ENCODE data around the gene PCDHGA9.
"Not testable (repeated sequence)": the region's sequence is repeated elsewhere in the genome, so short reads cannot be mapped to it uniquely, and the experiment has no call there.

PCDHGA9 gene

DNA sequence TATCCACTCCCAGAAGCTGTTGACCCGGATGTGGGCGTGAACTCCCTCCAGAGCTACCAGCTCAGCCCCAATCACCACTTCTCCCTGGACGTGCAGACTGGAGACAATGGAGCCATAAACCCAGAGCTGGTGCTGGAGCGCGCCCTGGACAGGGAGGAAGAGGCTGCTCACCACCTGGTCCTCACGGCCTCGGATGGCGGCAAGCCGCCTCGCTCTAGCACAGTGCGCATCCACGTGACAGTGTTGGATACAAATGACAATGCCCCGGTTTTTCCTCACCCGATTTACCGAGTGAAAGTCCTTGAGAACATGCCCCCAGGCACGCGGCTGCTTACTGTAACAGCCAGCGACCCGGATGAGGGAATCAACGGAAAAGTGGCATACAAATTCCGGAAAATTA lies 9.3 kb upstream of the PCDHGA9 start:
- peaks cover 21% of the 10 kb centered on the region for H3K27me3 Mint-ChIP-seq (ENCODE audit: low read depth)
- no peak overlapping the region for H3K27ac Mint-ChIP-seq
- peaks cover 36% of the 10 kb centered on the region for H3K9me3 Mint-ChIP-seq
- H3K4me3 Mint-ChIP-seq = no peak overlapping the region
- no peak for DNase-seq (ENCODE audit: low spot score)
- no peaks in the 10 kb centered on the region for H3K36me3 Mint-ChIP-seq (ENCODE audit: low read depth)
- H3K4me1 Mint-ChIP-seq (ENCODE audit: low read depth) = no peaks in the 10 kb centered on the region

DNA sequence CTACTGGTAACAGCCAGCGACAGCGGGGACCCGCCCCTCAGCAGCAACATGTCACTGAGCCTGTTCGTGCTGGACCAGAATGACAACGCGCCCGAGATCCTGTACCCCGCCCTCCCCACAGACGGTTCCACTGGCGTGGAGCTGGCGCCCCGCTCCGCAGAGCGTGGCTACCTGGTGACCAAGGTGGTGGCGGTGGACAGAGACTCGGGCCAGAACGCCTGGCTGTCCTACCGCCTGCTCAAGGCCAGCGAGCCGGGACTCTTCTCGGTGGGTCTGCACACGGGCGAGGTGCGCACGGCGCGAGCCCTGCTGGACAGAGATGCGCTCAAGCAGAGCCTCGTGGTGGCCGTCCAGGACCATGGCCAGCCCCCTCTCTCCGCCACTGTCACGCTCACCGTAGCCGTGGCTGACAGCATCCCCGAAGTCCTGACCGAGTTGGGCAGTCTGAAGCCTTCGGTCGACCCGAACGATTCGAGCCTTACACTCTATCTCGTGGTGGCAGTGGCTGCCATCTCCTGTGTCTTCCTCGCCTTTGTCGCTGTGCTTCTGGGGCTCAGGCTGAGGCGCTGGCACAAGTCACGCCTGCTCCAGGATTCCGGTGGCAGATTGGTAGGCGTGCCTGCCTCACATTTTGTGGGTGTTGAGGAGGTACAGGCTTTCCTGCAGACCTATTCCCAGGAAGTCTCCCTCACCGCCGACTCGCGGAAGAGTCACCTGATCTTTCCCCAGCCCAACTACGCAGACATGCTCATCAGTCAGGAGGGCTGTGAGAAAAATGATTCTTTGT lies 8.0 kb upstream of the PCDHGA9 start:
- H3K4me3 Mint-ChIP-seq; H3K4me1 Mint-ChIP-seq (ENCODE audit: low read depth); H3K27ac Mint-ChIP-seq; DNase-seq (ENCODE audit: low spot score); H3K36me3 Mint-ChIP-seq (ENCODE audit: low read depth): not testable (repeated sequence)
- peaks cover 34% of the 10 kb centered on the region for H3K9me3 Mint-ChIP-seq
- peaks cover 27% of the 10 kb centered on the region for H3K27me3 Mint-ChIP-seq (ENCODE audit: low read depth)

DNA sequence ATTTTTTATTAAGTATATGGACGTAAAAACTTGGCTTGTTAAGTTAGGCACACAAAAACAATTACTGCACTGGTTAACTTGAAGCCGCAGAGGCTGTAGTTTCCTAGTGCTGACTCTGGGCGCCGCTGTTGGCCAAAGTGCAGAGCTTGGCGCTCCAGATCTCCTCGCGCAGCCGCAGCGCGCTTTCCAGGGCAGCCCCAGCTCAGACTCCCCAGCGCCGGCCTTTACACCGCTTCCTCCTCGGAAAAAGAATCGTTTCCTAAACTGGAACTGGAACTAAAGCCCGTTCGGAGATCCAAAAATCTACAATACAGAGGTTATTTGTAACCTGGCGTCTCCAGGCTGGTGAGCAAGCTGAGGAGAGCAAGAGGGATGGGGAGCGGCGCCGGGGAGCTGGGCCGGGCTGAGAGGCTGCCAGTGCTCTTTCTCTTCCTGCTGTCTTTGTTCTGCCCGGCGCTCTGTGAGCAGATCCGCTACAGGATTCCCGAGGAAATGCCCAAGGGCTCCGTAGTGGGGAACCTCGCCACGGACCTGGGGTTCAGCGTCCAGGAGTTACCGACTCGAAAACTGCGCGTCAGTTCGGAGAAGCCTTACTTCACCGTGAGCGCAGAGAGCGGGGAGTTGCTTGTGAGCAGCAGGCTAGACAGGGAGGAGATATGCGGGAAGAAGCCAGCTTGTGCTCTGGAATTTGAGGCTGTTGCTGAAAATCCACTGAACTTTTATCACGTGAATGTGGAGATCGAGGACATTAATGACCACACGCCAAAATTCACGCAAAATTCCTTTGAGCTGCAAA lies 4.6 kb upstream of the PCDHGA9 start, which contains the start of gene PCDHGB5:
TSS of gene PCDHGB5 (plus strand) at position 192 of the 796 bp plus-strand sequence. CDS start at position 373, 181 bp downstream.
- not testable (repeated sequence) for H3K4me1 Mint-ChIP-seq (ENCODE audit: low read depth); H3K36me3 Mint-ChIP-seq (ENCODE audit: low read depth); DNase-seq (ENCODE audit: low spot score); H3K27ac Mint-ChIP-seq
- Mint-ChIP-seq H3K9me3 (peaks cover 30% of the 10 kb centered on the region), H3K27me3 (ENCODE audit: low read depth) (peaks cover 34% of the 10 kb centered on the region), H3K4me3 (peak within 1 kb of the TSS; percentile 63)

GRCh38 chr5:141398608-141399007 lies 4.0 kb upstream of the PCDHGA9 start:
- H3K4me1 Mint-ChIP-seq (ENCODE audit: low read depth) = no peaks in the 10 kb centered on the region
- H3K36me3 Mint-ChIP-seq (ENCODE audit: low read depth) = no peaks in the 10 kb centered on the region
- peak overlapping the region; percentile 14 for H3K4me3 Mint-ChIP-seq
- DNase-seq (ENCODE audit: low spot score) = no peak
- H3K27me3 Mint-ChIP-seq (ENCODE audit: low read depth) = peaks cover 35% of the 10 kb centered on the region
- no peak overlapping the region for H3K27ac Mint-ChIP-seq
- peaks cover 26% of the 10 kb centered on the region for H3K9me3 Mint-ChIP-seq

GRCh38 chr5:141399555-141400258 lies 2.9 kb upstream of the PCDHGA9 start:
- Mint-ChIP-seq H3K27ac (peak overlapping the region; percentile 64), H3K36me3 (ENCODE audit: low read depth) (no peaks in the 10 kb centered on the region), H3K4me3 (no peak overlapping the region), H3K4me1 (ENCODE audit: low read depth) (no peaks in the 10 kb centered on the region), H3K27me3 (ENCODE audit: low read depth) (peaks cover 38% of the 10 kb centered on the region), H3K9me3 (peaks cover 19% of the 10 kb centered on the region)
- DNase-seq (ENCODE audit: low spot score) = no peak

- H3K27me3 Mint-ChIP-seq (ENCODE audit: low read depth) = peaks cover 49% of the 10 kb centered on the region
- no peak overlapping the region for H3K27ac Mint-ChIP-seq
- H3K4me3 Mint-ChIP-seq = no peak overlapping the region
- peaks cover 2% of the 10 kb centered on the region for H3K4me1 Mint-ChIP-seq (ENCODE audit: low read depth)
- peaks cover 14% of the 10 kb centered on the region for H3K9me3 Mint-ChIP-seq
- DNase-seq (ENCODE audit: low spot score) = no peak
- no peaks in the 10 kb centered on the region for H3K36me3 Mint-ChIP-seq (ENCODE audit: low read depth)
Observed at GRCh38 chr5:141403387-141403786, 809 bp downstream of the PCDHGA9 start.

- not testable (repeated sequence) for H3K4me1 Mint-ChIP-seq (ENCODE audit: low read depth); H3K36me3 Mint-ChIP-seq (ENCODE audit: low read depth)
- Mint-ChIP-seq H3K27me3 (ENCODE audit: low read depth) (peaks cover 46% of the 10 kb centered on the region), H3K9me3 (peaks cover 11% of the 10 kb centered on the region), H3K4me3 (peak within 1 kb of the TSS; percentile 71), H3K27ac (peak within 1 kb of the TSS; percentile 43)
- peak; percentile 32 for DNase-seq (ENCODE audit: low spot score)
Observed at GRCh38 chr5:141407790-141408505, 5.4 kb downstream of the PCDHGA9 start, which contains the start of gene PCDHGB6. PCDHGB6 (plus strand) TSS chr5:141408021; CDS start chr5:141408203, 182 bp downstream.

GRCh38 chr5:141409598-141410306 lies 7.2 kb downstream of the PCDHGA9 start:
- no peak for DNase-seq (ENCODE audit: low spot score)
- Mint-ChIP-seq H3K4me3 (no peak overlapping the region), H3K27me3 (ENCODE audit: low read depth) (peaks cover 49% of the 10 kb centered on the region), H3K27ac (no peak overlapping the region), H3K36me3 (ENCODE audit: low read depth) (peaks cover 8% of the 10 kb centered on the region), H3K4me1 (ENCODE audit: low read depth) (peaks cover 13% of the 10 kb centered on the region), H3K9me3 (peaks cover 11% of the 10 kb centered on the region)

DNA sequence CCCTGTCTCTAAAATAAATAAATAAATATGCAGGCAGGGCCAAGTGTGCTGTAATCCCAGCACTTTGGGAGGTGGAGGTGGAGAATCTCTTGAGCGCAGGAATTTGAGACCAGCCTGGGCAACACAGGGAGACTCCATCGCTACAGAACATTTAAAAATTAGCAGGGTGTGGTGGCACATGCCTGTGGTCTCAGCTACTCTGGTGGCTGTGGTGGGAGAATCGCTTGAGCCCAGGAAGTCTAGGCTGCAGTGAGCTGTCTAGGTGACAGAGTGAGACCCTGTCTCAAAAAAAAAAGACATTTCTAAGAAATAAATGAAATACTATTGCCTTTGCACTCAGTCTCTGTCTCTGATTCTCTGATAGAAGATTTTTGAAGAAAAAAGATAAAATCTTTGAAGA lies 9.0 kb downstream of the PCDHGA9 start:
- Mint-ChIP-seq H3K36me3 (ENCODE audit: low read depth) (peaks cover 8% of the 10 kb centered on the region), H3K27ac (no peak overlapping the region), H3K4me3 (no peak overlapping the region), H3K4me1 (ENCODE audit: low read depth) (peaks cover 13% of the 10 kb centered on the region), H3K9me3 (peaks cover 15% of the 10 kb centered on the region), H3K27me3 (ENCODE audit: low read depth) (peaks cover 57% of the 10 kb centered on the region)
- DNase-seq (ENCODE audit: low spot score) = no peak

GRCh38 chr5:141412854-141413539 lies 10.4 kb downstream of the PCDHGA9 start, which contains the start of gene PCDHGA10:
PCDHGA10 (plus strand) TSS chr5:141412987; CDS start chr5:141413176, 189 bp downstream.
- Mint-ChIP-seq H3K27me3 (ENCODE audit: low read depth) (peaks cover 55% of the 10 kb centered on the region), H3K4me3 (peak within 1 kb of the TSS; percentile 82), H3K36me3 (ENCODE audit: low read depth) (peaks cover 8% of the 10 kb centered on the region), H3K9me3 (peaks cover 17% of the 10 kb centered on the region), H3K4me1 (ENCODE audit: low read depth) (peaks cover 15% of the 10 kb centered on the region), H3K27ac (no peak within 1 kb of the TSS)
- peak; percentile 42 for DNase-seq (ENCODE audit: low spot score)

- H3K36me3 Mint-ChIP-seq (ENCODE audit: low read depth) = peaks cover 8% of the 10 kb centered on the region
- peaks cover 15% of the 10 kb centered on the region for H3K4me1 Mint-ChIP-seq (ENCODE audit: low read depth)
- peak overlapping the region; percentile 82 for H3K4me3 Mint-ChIP-seq
- no peak for DNase-seq (ENCODE audit: low spot score)
- peaks cover 22% of the 10 kb centered on the region for H3K9me3 Mint-ChIP-seq
- H3K27ac Mint-ChIP-seq = no peak overlapping the region
- H3K27me3 Mint-ChIP-seq (ENCODE audit: low read depth) = peaks cover 57% of the 10 kb centered on the region
Observed at GRCh38 chr5:141413540-141414069, 11.0 kb downstream of the PCDHGA9 start.

All from T-helper 2 cell treated with Interferon-gamma antibody and Interleukin-4, amounts not matched to agents 5 μg/mL and 100 μg/mL, for 36 hours (primary cell).